Fibroblast of peridontal ligament (primary cell): ENCODE data around the gene DCAF10.
A peak's percentile ranks its signal among the peaks of the same experiment; 100 is the strongest.
"Not testable (repeated sequence)": the region's sequence is repeated elsewhere in the genome, so short reads cannot be mapped to it uniquely, and the experiment has no call there.

Experiments used
- DNase-seq: peaks from one replicate; pipeline ENCODE4 v3.0.0-alpha.2; 2010; ENCODE audit errors: extremely low read depth

The DCAF10 gene

DNA sequence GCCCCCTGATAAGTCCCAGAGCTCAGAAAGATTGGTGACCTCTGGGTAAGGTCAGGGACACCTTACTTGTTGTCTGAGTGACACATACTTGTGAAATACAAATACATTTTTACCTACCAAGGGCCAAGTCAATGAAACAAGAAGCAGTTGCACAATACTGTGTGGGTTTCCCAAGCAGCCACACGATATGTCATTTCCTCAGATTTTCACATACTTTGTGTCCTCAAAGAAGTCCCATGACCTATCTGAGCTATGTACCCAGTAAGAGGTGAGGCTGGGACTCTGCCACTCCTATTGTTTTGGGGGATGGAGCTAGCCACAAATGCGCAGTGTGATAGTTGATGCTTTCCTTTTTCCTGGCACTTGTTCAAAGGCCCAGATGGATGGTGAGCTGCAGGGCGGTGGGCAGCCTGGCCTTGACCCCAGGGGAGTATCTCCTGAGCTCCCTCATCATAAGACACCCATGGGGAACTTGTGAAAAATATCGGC is 108.1 kb downstream of the DCAF10 start:
- DNase-seq, result peak; percentile 26

DNA sequence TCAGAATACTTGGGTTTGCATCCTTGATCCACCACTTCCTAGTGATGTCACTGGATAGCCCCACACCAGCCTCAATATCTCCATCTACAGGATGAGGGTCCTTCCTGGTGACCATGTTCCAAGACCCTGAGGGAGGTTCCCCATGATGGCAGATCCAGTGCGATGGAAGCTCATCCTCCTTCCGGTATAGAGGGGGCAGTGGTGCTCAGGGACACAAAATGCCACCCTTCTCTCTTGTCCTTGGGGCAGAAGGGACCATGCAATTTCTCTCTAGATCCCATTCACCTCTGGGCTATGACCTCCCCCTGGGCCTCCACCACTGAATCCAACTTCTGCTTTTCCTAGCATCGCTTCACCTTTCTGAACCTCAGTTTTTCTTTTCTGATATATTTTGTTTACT is 108.7 kb downstream of the DCAF10 start:
- no peak for DNase-seq

DNA sequence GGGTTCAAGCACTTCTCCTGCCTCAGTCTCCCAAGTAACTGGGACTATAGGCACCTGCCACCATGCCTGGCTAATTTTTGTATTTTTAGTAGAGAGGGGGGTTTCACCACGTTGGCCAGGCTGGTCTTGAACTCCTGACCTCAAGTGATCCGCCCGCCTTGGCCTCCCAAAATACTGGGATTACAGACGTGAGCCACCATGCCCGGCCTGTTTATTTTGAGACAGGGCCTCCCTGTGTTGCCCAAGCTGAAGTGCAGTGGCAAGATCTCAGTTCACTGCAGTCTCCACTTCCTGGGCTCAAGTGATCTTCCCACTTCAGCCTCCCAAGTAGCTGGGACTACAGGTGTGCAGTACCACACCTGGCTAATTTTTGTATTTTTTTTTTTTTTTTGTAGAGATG is 109.2 kb downstream of the DCAF10 start:
- not testable (repeated sequence) for DNase-seq

DNA sequence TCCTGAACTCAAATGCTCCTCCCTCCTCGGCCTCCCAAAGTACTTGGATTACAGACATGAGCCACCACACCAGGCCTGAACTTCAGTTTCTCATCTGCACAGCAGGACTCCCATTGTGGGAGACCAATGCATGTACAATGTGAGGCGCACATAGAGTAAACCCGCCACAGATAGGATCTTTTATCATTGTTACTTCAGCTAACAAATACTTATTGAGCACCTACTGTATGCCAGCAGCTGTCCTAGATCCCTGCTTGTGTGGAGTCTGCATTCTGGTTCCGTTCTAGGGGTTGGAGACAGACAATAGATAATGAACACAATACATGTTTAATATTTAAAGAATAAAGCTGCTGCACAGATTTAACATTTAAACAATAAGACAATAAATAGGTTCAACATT is 109.7 kb downstream of the DCAF10 start:
- DNase-seq, result no peak

DNA sequence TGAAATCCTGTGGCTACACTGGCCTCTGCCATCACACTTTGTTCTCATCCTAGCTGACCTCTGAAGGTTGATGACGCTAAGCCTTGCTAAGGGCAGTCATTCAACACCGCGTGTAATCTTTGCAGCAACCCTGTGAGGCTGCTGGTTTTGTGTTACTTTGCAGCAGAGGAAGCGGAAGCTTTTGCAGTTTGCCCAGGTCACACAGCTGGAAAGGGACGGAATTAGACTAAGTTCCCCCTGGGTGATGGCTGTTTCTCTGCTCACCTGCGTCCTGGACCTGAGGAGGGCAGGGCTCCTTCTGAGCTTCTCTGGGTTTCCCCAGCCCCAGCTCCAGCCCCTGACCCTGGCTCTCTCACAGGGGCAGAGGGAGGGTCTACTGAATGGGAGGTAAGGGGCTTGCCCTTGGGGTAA is 110.7 kb downstream of the DCAF10 start:
- peak; percentile 22 for DNase-seq

DNA sequence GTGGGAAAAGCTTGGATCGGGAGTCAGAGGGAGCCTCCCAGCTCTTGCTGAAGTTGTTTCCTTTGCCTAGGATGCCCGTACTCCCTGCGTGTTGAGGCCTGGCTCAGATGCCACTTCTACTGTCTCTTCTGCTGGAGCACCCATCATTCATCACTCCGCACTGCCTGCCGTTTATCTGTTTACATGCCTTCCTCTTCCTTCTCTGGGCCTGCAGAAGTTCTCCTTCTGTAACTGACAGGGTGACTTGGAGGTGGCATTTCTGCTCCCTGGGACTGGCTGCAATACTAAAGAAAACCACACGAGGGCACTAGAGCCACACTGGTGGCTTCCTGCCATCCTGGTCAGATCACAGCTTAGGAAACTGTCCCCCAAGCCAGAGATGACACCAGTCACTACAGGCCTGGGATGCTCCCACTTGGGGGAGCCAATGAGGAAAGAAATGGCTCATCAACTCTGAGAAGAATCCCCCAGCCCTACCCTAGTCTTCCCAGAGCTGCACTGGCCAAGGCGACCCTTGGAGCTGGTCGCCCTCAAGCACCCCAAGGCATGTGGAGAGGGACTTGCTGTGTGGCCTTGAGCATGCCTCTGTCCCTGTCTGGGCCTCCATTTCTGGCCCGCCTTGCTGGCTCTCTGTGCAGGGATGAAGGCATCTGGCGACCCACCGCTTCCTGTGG is 113.0 kb downstream of the DCAF10 start:
- peak; percentile 78 for DNase-seq

DNA sequence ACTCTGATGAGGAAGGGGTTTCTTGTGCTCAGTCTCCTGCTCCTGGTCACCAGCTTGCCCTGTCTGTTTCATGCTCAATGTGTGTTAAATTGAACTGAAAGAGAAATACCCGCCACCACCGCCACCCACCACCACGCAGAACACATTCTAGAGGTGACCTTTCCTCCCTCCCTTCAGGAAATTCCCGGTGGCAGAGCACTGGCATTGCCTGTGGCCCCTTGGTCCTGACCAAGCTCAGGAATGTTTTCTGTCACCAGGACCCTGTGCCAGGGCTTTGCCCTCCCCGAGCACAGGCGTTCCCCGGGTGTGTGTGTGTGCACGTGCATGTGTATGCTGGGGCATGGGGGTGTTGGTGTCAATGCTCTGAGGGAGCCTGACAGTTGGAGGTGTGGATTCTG is 113.6 kb downstream of the DCAF10 start:
- DNase-seq, result no peak

DNA sequence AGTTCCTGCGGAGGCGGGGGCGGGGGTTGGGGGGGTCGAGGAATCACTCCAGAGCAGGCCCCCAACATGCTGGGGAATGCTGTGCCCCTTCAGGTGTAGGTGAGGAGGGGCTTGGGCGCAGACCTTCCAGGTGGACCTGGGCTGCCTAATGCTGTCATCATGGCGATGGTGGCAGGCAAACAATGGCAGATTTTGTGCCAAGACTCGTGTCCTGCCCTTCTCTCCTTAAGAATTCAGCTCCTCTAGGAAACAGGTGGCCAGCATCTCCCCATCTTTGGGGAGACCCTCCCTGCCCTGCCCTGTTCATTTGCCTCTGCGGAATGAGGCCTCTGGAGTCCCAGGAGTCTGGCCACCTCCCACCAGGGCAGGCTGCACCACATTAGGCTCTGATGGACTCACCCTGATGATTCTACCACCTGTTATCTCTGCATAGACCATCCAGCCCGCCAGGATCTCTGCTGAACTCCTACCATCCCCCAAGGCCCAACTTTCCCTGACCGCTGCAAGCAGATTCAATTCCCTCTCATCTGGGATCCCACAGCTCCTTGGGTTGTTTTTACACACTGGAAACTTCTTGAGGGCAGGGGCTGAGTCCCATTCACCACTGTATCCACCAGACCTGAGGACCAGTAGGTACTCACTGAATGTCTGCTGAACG is 114.2 kb downstream of the DCAF10 start:
- DNase-seq, result no peak

DNA sequence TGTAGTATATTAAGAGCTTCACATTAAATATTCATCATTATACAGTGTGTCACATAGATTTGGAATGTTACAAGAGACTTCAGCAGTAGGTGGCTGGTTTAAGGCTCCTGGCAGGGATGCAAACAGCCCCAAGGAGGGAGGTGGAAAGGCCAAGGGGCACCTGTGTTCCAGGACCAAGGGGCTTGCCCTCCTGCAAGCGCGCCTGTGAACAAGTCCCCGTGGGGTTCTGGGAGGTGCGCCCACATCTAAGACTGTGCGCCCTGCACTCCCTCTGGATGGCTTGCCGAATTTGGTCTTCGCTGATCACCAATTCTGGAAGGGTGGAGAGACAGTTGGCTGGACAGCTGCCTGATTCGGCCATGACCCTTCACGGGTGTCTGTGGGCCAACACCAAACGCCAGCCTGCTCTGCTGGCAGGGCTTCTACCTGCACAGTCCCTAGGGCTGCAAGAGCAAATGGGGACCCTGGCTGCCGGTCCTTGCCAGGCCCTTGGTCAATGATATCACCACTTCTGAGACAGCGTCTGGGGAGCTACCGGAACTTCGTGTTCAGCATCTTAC is 115.4 kb downstream of the DCAF10 start:
- no peak for DNase-seq

DNA sequence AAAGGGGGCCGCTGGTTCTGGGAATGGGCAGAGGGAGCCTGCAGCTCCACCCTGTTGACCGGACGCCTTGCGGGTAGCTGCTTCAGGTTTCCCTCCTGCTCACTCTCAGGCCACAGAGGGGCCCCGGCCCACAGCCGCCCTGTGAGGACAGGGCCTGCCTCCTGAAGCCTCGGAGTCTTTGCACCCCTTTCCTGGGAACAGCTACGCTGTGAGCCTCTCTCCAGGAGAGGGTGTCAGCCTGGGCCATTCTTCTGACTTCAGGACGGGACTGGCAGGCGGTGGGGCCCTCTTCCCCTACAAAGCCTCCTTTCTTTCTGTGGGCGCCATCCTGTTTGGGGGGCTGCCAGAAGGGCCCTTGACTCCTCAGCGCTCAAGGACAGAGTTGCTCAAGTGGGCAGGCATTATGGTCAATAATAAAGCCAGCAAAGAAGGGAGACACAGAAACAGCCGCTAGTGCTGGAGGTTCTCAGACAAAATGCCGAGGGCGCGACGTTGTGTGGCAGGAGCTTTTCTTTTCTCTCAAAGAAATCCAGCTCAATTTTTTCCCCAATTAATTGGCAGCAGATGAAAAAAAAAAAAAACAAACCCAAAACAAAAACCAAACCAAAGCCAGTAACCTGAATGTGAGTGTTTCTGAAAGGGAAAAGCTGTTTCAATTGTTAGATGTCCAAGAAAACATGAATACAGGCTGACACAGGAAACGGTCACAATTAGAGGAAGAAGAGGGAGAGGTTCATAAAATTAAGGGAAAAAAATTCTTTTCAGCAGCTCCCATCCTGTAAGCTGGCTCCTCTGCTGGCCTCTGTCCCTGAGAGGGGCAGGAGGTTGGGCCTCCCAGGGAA is 116.1 kb downstream of the DCAF10 start:
- no peak for DNase-seq
